Stimulated activated CD8-positive, alpha-beta memory T cell treated with anti-CD3 and anti-CD28 coated beads, Interleukin-4, amount 100 ng/mL, for 24 hours (primary cell): ENCODE results near the gene WIPF3.

Experiments
- DNase-seq: peaks from one replicate; pipeline ENCODE4 v3.0.0-alpha.2; 2020; ENCODE audit warnings: low read depth

WIPF3 gene

GRCh38 chr7:29809533-29810155 lies 3.3 kb downstream of the WIPF3 start:
- no peak for DNase-seq

GRCh38 chr7:29810297-29810696 lies 4.0 kb downstream of the WIPF3 start:
- no peak for DNase-seq

- no peak for DNase-seq
These were observed 4.6 kb downstream of the WIPF3 start for GRCh38 chr7:29810813-29811482.

GRCh38 chr7:29811586-29811985 lies 5.3 kb downstream of the WIPF3 start:
- DNase-seq = no peak

- DNase-seq = no peak
These were observed 6.0 kb downstream of the WIPF3 start for GRCh38 chr7:29812185-29812876.

GRCh38 chr7:29815181-29816105 lies 9.1 kb downstream of the WIPF3 start:
- no peak for DNase-seq

GRCh38 chr7:29818308-29818707 lies 12.0 kb downstream of the WIPF3 start:
- no peak for DNase-seq

GRCh38 chr7:29825775-29826529 lies 19.6 kb downstream of the WIPF3 start:
- no peak for DNase-seq

- DNase-seq = no peak
These were observed 20.2 kb downstream of the WIPF3 start for GRCh38 chr7:29826530-29826822.

- DNase-seq = no peak
These were observed 20.6 kb downstream of the WIPF3 start for GRCh38 chr7:29826904-29827303.

- no peak for DNase-seq
These were observed 25.4 kb downstream of the WIPF3 start for GRCh38 chr7:29831705-29832104.

- DNase-seq = no peak
These were observed 27.6 kb downstream of the WIPF3 start for GRCh38 chr7:29833929-29834328.

GRCh38 chr7:29835718-29836117 lies 29.4 kb downstream of the WIPF3 start:
- no peak for DNase-seq

- DNase-seq = no peak
These were observed 33.0 kb downstream of the WIPF3 start for GRCh38 chr7:29839302-29839701.

- DNase-seq = no peak
These were observed 33.6 kb downstream of the WIPF3 start for GRCh38 chr7:29839921-29840320.

GRCh38 chr7:29840701-29841100 lies 34.4 kb downstream of the WIPF3 start:
- DNase-seq = no peak

- no peak for DNase-seq
These were observed 35.8 kb downstream of the WIPF3 start for GRCh38 chr7:29841926-29842701.

GRCh38 chr7:29843093-29843492 lies 36.8 kb downstream of the WIPF3 start:
- no peak for DNase-seq

GRCh38 chr7:29843726-29844125 lies 37.4 kb downstream of the WIPF3 start:
- DNase-seq = no peak

GRCh38 chr7:29844559-29844958 lies 38.3 kb downstream of the WIPF3 start:
- no peak for DNase-seq

- DNase-seq = no peak
These were observed 41.2 kb downstream of the WIPF3 start for GRCh38 chr7:29847496-29847895.
